RWPE1 (cell line): Measurements from ENCODE around the gene GAS2L2.

ENCODE experiments used
- CTCF ChIA-PET: fragments of 350-600 bp; sonication (Branson Sonifier 250); formaldehyde crosslinking; extraction: SDS; loops from one replicate; lab custom pipeline; 2021; lab: Yijun Ruan, JAX
- POLR2A ChIA-PET: fragments of 400-600 bp; formaldehyde crosslinking; extraction: SDS; loops from one replicate; lab custom pipeline; 2020; ENCODE audit warnings: antibody characterized with exemption; ENCODE audit not compliant: low non-redundant PET; lab: Yijun Ruan, JAX
- DNase-seq: peaks from one replicate; pipeline ENCODE4 v3.0.0; 2012; ENCODE audit warnings: low spot score
- H3K27ac ChIP-seq: fragments of 450-650 bp; 2 replicates; pipeline ENCODE4 v1.5.1; 2017
- TF ChIP-seq, protein P1 (sequence below): fragments of 450-650 bp; conservative IDR thresholded peaks from 2 replicates; pipeline ENCODE4 v1.5.1; 2017; ENCODE audit warnings: low read depth, mild to moderate bottlenecking

GAS2L2 gene

DNA sequence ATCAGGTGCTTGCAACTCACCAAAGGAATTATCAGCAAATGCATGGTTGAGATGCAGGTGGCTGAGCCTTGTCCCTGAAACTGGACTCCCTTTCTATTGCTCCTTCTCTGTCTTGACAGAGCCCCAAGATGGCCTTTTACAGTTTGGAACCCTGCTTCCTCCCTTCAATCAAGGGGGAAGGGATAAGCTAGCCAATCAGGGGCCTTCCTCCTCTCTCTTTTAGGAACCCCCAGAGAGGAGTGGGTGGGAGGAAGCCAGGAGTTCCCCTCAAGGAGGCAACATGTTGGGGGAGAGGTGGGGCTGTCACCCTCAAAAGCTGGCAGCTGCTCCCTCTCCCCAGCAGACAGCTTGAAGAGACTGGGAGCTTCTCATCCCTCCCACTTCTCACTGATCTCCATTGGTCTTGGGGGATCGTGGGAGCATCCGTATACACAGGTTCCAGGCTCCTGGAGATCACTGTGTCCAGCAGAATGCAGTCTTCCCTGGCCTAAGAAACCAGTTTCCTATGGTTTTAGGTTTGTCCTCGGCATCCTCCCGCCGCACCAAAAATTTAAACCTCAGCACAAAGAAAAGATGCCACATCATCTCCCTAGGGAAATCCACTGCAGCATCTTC is 14.4 kb downstream of the GAS2L2 start:
- ChIA-PET CTCF (interaction anchor here (0.8 kb wide), 1 partner anchor 9 kb away, joined by 3 read pairs; no protein-coding TSS in a partner anchor), POLR2A (no interaction called here)
- no peak for DNase-seq

DNA sequence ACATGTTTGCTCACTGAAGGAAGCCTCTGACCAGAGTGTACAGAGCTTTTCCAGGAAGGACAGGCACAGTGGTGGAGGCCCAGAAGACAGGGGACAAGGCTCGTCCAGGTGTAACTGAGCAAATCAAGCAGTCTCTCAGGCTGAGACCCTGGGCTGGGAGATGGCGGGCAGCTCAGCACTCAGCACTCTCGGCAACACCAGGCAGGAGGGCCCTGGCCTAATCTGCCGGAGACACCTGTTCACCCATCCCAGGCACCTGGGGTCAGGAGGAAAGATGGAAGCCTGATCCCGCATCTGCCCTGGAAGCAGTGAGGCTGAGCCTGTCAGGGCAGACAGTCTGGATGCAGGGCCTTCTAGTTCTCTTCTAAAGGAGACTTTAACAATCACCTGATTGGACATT is 16.8 kb downstream of the GAS2L2 start:
- H3K27ac ChIP-seq = no peak overlapping the region
- TF ChIP-seq, protein P1, sequence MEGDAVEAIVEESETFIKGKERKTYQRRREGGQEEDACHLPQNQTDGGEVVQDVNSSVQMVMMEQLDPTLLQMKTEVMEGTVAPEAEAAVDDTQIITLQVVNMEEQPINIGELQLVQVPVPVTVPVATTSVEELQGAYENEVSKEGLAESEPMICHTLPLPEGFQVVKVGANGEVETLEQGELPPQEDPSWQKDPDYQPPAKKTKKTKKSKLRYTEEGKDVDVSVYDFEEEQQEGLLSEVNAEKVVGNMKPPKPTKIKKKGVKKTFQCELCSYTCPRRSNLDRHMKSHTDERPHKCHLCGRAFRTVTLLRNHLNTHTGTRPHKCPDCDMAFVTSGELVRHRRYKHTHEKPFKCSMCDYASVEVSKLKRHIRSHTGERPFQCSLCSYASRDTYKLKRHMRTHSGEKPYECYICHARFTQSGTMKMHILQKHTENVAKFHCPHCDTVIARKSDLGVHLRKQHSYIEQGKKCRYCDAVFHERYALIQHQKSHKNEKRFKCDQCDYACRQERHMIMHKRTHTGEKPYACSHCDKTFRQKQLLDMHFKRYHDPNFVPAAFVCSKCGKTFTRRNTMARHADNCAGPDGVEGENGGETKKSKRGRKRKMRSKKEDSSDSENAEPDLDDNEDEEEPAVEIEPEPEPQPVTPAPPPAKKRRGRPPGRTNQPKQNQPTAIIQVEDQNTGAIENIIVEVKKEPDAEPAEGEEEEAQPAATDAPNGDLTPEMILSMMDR = no peak
- CTCF ChIA-PET = interaction anchor here (1.6 kb wide), 1 partner anchor 12 kb away, joined by 10 read pairs; no protein-coding TSS in a partner anchor
- POLR2A ChIA-PET = no interaction called here
- no peak for DNase-seq

More for the DNA sequence above, 14.4 kb downstream of the GAS2L2 start:
- H3K27ac ChIP-seq = no peak overlapping the region
- TF ChIP-seq, protein P1 = no peak

DNA sequence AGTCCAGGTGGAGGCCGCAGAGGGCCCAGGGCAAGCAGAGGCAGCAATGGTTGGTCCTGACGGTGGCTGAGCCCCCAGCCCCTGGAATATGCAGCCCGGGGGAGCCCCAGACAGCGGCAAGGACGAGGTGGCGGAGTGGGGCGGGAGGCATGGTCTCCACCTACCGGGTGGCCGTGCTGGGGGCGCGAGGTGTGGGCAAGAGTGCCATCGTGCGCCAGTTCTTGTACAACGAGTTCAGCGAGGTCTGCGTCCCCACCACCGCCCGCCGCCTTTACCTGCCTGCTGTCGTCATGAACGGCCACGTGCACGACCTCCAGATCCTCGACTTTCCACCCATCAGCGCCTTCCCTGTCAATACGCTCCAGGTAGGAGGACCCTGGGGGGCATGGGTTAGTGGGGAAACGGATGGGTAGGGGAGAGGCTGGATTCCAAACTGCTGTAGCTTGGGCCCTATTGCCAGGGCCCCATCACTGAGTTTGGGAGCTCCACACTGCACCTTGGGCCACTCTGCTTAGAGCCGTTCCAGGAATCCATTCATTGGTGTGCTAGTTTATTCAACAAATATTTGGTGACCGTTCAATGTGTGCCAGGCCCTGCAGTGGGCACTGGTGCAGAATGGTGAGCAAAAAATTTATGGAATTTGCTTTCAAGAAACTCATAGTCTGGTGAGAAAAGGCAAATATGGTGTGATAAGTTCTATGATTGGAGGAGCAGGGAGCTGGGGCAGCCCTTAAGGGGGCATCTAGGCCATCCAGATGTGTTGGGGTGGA is 17.8 kb downstream of the GAS2L2 start:
- POLR2A ChIA-PET = no interaction called here
- TF ChIP-seq, protein P1 = no peak
- DNase-seq = no peak
- CTCF ChIA-PET = interaction anchor here (0.6 kb wide), 1 partner anchor 149 kb away, joined by 3 read pairs; no protein-coding TSS in a partner anchor
- H3K27ac ChIP-seq = no peak overlapping the region

DNA sequence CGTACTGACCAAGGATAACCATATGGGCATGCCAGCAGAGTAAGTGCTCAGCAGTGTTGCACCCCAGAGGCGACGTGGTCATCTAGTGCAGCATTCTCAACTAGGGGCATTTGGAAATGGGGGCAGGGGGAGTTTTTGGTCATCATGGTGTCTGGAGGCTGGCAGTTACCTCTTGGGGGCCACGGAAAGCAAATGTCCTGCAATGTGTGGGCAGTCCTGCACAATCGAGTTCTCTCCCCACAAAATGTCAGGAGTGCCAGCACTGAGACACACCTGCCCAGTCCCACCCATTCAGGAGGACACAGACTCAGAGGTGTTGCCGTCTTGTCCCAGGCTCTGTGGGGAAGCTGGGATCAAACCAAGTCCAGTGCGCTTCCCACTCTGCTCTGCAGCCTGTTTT is 18.6 kb downstream of the GAS2L2 start:
- no peak for DNase-seq
- CTCF ChIA-PET = no interaction called here
- no peak overlapping the region for H3K27ac ChIP-seq
- TF ChIP-seq, protein P1 = no peak
- POLR2A ChIA-PET = no interaction called here

DNA sequence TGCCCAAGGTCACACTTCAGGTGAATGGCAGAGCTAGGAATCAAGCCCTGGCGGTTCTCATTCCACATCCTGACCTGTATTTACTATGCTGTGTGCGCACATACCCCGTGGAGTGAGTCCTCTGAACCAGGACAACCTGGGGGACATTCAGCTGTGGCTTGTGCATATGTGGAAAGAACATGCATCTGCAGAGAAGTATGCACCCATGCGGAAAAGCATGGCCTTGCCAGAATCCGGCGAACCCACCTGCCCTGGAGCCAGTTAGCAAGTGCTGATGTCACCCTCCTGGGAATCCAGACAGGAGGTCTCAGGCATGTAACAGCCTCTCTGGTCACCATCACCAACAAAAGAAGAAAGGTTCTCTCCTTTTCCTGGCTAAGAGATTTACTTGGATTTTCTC is 19.7 kb downstream of the GAS2L2 start:
- POLR2A ChIA-PET = no interaction called here
- CTCF ChIA-PET = no interaction called here
- no peak overlapping the region for H3K27ac ChIP-seq
- no peak for DNase-seq
- TF ChIP-seq, protein P1 = no peak

DNA sequence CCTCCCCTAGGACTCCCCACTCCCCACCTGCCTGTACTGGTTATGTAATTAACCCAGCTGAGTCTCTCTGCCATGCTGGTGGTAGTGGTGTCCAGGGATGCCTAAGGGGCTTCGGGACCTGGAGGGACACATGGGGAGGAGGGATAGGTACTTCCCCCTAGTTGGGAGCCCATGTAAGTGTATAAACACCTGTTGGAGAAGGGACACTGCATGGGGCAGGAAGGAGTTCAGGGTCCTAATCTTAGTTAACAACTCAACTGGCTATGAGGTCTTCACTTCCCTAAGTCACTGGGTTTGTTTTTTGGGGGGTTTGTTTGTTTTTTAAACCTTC is 20.3 kb downstream of the GAS2L2 start:
- TF ChIP-seq, protein P1 = no peak
- DNase-seq = no peak
- POLR2A ChIA-PET = no interaction called here
- no peak overlapping the region for H3K27ac ChIP-seq
- CTCF ChIA-PET = interaction anchor here (0.6 to 1.0 kb wide), 2 partner anchors 15 to 38 kb away, joined by 3 read pairs; no protein-coding TSS in a partner anchor
